HL-60 (cell line): ENCODE results near the gene DZANK1.
"Not testable (repeated sequence)": the region's sequence is repeated elsewhere in the genome, so short reads cannot be mapped to it uniquely, and the experiment has no call there.

Experiments
- CTCF ChIP-seq: IDR thresholded peaks from one replicate; pipeline ENCODE4 v1.5.1; 2011; ENCODE audit warnings: low read length, control low read depth, inconsistent platforms; ENCODE audit not compliant: insufficient read depth
- GABPA ChIP-seq: IDR thresholded peaks from 2 replicates; pipeline ENCODE4 v1.6.1; 2012; ENCODE audit warnings: low read depth
- POLR2AphosphoS5 ChIP-seq: IDR thresholded peaks from 2 replicates; pipeline ENCODE4 v1.6.1; 2012; ENCODE audit warnings: low read depth
- TF ChIP-seq, protein P1 (sequence below): IDR thresholded peaks from 2 replicates; pipeline ENCODE4 v1.6.1; 2012; ENCODE audit warnings: low read depth; ENCODE audit not compliant: insufficient replicate concordance

DNA sequence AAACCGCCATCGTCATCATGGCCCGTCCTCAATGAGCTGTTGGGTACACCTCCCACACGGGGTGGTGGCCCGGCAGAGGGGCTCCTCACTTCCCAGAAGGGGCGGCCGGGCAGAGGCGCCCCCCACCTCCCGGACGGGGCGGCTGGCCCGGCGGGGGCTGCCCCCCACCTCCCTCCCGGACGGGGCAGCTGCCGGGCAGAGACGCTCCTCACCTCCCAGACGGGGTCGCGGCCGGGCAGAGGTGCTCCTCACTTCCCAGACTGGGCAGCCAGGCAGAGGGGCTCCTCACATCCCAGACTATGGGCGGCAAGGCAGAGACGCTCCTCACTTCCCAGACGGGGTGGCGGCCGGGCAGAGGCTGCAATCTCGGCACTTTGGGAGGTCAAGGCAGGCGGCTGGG lies 91.3 kb downstream of the DZANK1 start:
- TF ChIP-seq CTCF, POLR2AphosphoS5, GABPA: not testable (repeated sequence)
- TF ChIP-seq, protein P1, sequence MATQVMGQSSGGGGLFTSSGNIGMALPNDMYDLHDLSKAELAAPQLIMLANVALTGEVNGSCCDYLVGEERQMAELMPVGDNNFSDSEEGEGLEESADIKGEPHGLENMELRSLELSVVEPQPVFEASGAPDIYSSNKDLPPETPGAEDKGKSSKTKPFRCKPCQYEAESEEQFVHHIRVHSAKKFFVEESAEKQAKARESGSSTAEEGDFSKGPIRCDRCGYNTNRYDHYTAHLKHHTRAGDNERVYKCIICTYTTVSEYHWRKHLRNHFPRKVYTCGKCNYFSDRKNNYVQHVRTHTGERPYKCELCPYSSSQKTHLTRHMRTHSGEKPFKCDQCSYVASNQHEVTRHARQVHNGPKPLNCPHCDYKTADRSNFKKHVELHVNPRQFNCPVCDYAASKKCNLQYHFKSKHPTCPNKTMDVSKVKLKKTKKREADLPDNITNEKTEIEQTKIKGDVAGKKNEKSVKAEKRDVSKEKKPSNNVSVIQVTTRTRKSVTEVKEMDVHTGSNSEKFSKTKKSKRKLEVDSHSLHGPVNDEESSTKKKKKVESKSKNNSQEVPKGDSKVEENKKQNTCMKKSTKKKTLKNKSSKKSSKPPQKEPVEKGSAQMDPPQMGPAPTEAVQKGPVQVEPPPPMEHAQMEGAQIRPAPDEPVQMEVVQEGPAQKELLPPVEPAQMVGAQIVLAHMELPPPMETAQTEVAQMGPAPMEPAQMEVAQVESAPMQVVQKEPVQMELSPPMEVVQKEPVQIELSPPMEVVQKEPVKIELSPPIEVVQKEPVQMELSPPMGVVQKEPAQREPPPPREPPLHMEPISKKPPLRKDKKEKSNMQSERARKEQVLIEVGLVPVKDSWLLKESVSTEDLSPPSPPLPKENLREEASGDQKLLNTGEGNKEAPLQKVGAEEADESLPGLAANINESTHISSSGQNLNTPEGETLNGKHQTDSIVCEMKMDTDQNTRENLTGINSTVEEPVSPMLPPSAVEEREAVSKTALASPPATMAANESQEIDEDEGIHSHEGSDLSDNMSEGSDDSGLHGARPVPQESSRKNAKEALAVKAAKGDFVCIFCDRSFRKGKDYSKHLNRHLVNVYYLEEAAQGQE, result not testable (repeated sequence)
